GM23338 (cell line): ENCODE results near the gene ABCC6. TPM values are rescaled to one million over a fixed set of nuclear protein-coding genes. Genes with fewer than 3 reads are reported as not detected.
A peak's percentile ranks its signal among the peaks of the same experiment; 100 is the strongest.

Experiments
- ATAC-seq: fragments of 200-7000 bp; cut with Tn5 transposase; 3 replicates; pipeline ENCODE4 v1.9.1; 2020
- DNase-seq: peaks from one replicate; pipeline ENCODE4 v3.0.0-alpha.2; 2015; ENCODE audit warnings: low spot score
- H2AFZ ChIP-seq: fragments of 200-600 bp; sonication (generic); 2 replicates; pipeline ENCODE4 v1.8.0; 2016; ENCODE audit warnings: antibody characterized with exemption, mild to moderate bottlenecking, moderate library complexity
- H3F3A ChIP-seq: fragments of 200-600 bp; sonication (generic); replicated peaks from 2 replicates; pipeline ENCODE4 v1.8.0; 2017; ENCODE audit warnings: antibody characterized with exemption, mixed run types, low read depth
- H3K27ac ChIP-seq: fragments of 200-600 bp; sonication (generic); 2 replicates; pipeline ENCODE4 v1.6.1; 2016; ENCODE audit warnings: low read depth
- H3K27me3 ChIP-seq: fragments of 200-600 bp; sonication (generic); 2 replicates; pipeline ENCODE4 v1.8.0; 2016; ENCODE audit warnings: mild to moderate bottlenecking, mixed run types, moderate library complexity; ENCODE audit not compliant: insufficient read depth
- H3K36me3 ChIP-seq: fragments of 200-600 bp; sonication (generic); 2 replicates; pipeline ENCODE4 v1.8.0; 2016; ENCODE audit warnings: mild to moderate bottlenecking; ENCODE audit not compliant: insufficient read depth
- H3K4me1 ChIP-seq: fragments of 200-600 bp; sonication (generic); 2 replicates; pipeline ENCODE4 v1.8.0; 2016; ENCODE audit warnings: mild to moderate bottlenecking, moderate library complexity; ENCODE audit not compliant: insufficient read depth
- H3K4me2 ChIP-seq: fragments of 200-600 bp; sonication (generic); 2 replicates; pipeline ENCODE4 v1.7.1; 2017; ENCODE audit warnings: mixed run types
- H3K4me3 ChIP-seq: fragments of 200-600 bp; sonication (generic); 2 replicates; pipeline ENCODE4 v1.6.1; 2016; ENCODE audit warnings: mixed run types
- H3K79me2 ChIP-seq: fragments of 200-600 bp; sonication (generic); replicated peaks from 2 replicates; pipeline ENCODE4 v1.8.0; 2017; ENCODE audit warnings: mild to moderate bottlenecking; ENCODE audit not compliant: insufficient read depth
- H3K9me2 ChIP-seq: fragments of 200-600 bp; sonication (generic); 2 replicates; pipeline ENCODE4 v1.8.0; 2017; ENCODE audit not compliant: insufficient read depth
- H4K20me1 ChIP-seq: fragments of 200-600 bp; sonication (generic); replicated peaks from 2 replicates; pipeline ENCODE4 v1.8.0; 2017; ENCODE audit warnings: mild to moderate bottlenecking; ENCODE audit not compliant: insufficient read depth
- H3K27ac Mint-ChIP-seq: 2 replicates; pipeline ENCODE4 v1.8.0; 2020; ENCODE audit warnings: inconsistent platforms, mild to moderate bottlenecking, moderate library complexity, mixed read lengths
- H3K27me3 Mint-ChIP-seq: 3 replicates; pipeline ENCODE4 v1.8.0; 2022; ENCODE audit warnings: low read depth, mild to moderate bottlenecking, moderate library complexity, mixed read lengths, inconsistent platforms; ENCODE audit not compliant: insufficient read depth, poor library complexity
- H3K36me3 Mint-ChIP-seq: 3 replicates; pipeline ENCODE4 v1.8.0; 2021; ENCODE audit warnings: low read depth, mild to moderate bottlenecking, inconsistent platforms, moderate library complexity, mixed read lengths
- H3K4me1 Mint-ChIP-seq: 3 replicates; pipeline ENCODE4 v1.8.0; 2020; ENCODE audit warnings: mild to moderate bottlenecking, inconsistent platforms, mixed read lengths
- H3K4me3 Mint-ChIP-seq: 3 replicates; pipeline ENCODE4 v1.8.0; 2021; ENCODE audit warnings: moderate library complexity, mild to moderate bottlenecking, inconsistent platforms, mixed read lengths
- H3K9me3 Mint-ChIP-seq: 3 replicates; pipeline ENCODE4 v1.8.0; 2020; ENCODE audit warnings: moderate library complexity, mild to moderate bottlenecking, inconsistent platforms, mixed read lengths
- CREB1 ChIP-seq: fragments of 250-450 bp; sonication (Bioruptor Pico); IDR thresholded peaks from 2 replicates; pipeline ENCODE4 v1.5.0; 2020; ENCODE audit warnings: low read depth, mild to moderate bottlenecking, moderate library complexity
- EZH2 ChIP-seq: fragments of 200-600 bp; sonication (generic); IDR thresholded peaks from one replicate; pipeline ENCODE4 v1.8.0; 2017; ENCODE audit warnings: antibody characterized with exemption, mild to moderate bottlenecking, low read depth; ENCODE audit not compliant: unreplicated experiment
- EZH2phosphoT487 ChIP-seq: fragments of 200-600 bp; sonication (generic); IDR thresholded peaks from one replicate; pipeline ENCODE4 v1.8.1; 2018; ENCODE audit warnings: antibody characterized with exemption; ENCODE audit not compliant: unreplicated experiment
- JUNB ChIP-seq: IDR thresholded peaks from one replicate; pipeline ENCODE4 v1.6.1; 2016; ENCODE audit warnings: antibody characterized with exemption; ENCODE audit not compliant: unreplicated experiment
- NANOG ChIP-seq: IDR thresholded peaks from 2 replicates; pipeline ENCODE4 v1.6.1; 2016; ENCODE audit warnings: antibody characterized with exemption, borderline replicate concordance
- POLR2AphosphoS5 ChIP-seq: IDR thresholded peaks from 2 replicates; pipeline ENCODE4 v1.6.1; 2016; ENCODE audit warnings: antibody characterized with exemption, low read depth
- STAT1 ChIP-seq: IDR thresholded peaks from one replicate; pipeline ENCODE4 v1.6.1; 2016; ENCODE audit warnings: antibody characterized with exemption; ENCODE audit not compliant: unreplicated experiment
- ZNF114 ChIP-seq: fragments of 250-450 bp; sonication (Bioruptor Pico); IDR thresholded peaks from 2 replicates; pipeline ENCODE4 v1.5.0; 2020; ENCODE audit warnings: mild to moderate bottlenecking, moderate library complexity
- ZNF331 ChIP-seq: fragments of 250-450 bp; sonication (Bioruptor Pico); IDR thresholded peaks from 2 replicates; pipeline ENCODE4 v1.5.0; 2020; ENCODE audit warnings: low read depth, mild to moderate bottlenecking, moderate library complexity
- polyA plus RNA-seq: library from polyadenylated mRNA; unstranded; fragments of >200 nt; fragmentation: Nextera tagmentation; extraction: Ambion mirVana; gene quantifications from 2 replicates; pipeline ENCODE4 v1.2.1, GENCODE V29; 2016
- total RNA-seq: library from RNA; depleted of rRNA; stranded (reverse); fragments of >200 nt; shearing (Covaris generic); gene quantifications from 2 replicates; pipeline ENCODE4 v1.2.3, GENCODE V29; 2014
- TF ChIP-seq, protein P1 (sequence below): IDR thresholded peaks from one replicate; pipeline ENCODE4 v1.6.1; 2018; ENCODE audit warnings: antibody characterized with exemption; ENCODE audit not compliant: unreplicated experiment
- TF ChIP-seq, protein P2 (sequence below): fragments of 250-450 bp; sonication (Bioruptor Pico); IDR thresholded peaks from 2 replicates; pipeline ENCODE4 v1.5.0; 2020; ENCODE audit warnings: mild to moderate bottlenecking, moderate library complexity
- TF ChIP-seq, protein P3 (sequence below): IDR thresholded peaks from 2 replicates; pipeline ENCODE4 v1.6.1; 2016; ENCODE audit warnings: antibody characterized with exemption
- TF ChIP-seq, protein P4 (sequence below), 2 experiments: fragments of 200-600 bp in 1 of 2; sonication (generic) in 1 of 2; conservative IDR thresholded peaks; 2 replicates each; pipeline versions ENCODE4 v1.5.1 to v1.6.1; 2016 to 2017; ENCODE audit warnings: antibody characterized with exemption in 2 of 2, low read depth in 2 of 2, mild to moderate bottlenecking in 2 of 2, moderate library complexity in 1 of 2

ABCC6 gene
- total and polyA plus RNA-seq, 2 experiments from 2014 or later = 0.73 to 2.8 TPM

DNA sequence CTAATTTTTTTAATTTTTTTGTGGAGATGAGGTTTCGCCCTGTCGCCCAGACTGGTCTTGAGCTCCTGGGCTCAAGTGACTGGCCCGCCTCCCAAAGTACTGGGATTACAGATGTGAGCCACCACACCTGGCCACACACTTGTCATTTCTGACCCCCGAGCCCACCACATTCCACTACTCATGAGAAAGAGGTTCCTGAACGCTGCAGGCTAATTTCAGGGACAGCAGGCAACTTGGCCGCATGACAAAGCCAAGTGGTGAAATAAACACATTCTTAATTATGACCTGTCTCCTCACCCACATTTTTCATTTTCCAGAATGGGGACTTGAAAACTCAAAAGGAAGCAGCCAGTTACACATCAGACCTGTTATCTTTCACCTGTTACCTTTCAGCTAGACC is 114.5 kb downstream of the ABCC6 start:
- Mint-ChIP-seq H3K9me3 (no peaks in the 10 kb centered on the region), H3K4me3 (no peak overlapping the region), H3K4me1 (no peaks in the 10 kb centered on the region; the same call in 1 of the 3 replicates), H3K27ac (peak overlapping the region; percentile 67; the same call in 1 of the 2 replicates), H3K27me3 (no peaks in the 10 kb centered on the region), H3K36me3 (peaks cover 80% of the 10 kb centered on the region)
- Histone ChIP-seq H4K20me1 (peaks cover 12% of the 10 kb centered on the region; the same call in 1 of the 2 replicates), H3K4me1 (no peaks in the 10 kb centered on the region; the same call in 1 of the 2 replicates), H3K4me2 (no peak overlapping the region), H3K27ac (peak overlapping the region; percentile 69), H3K36me3 (peaks cover 13% of the 10 kb centered on the region), H3K4me3 (no peak overlapping the region), H2AFZ (no peak overlapping the region), H3K79me2 (no peaks in the 10 kb centered on the region), H3K27me3 (no peaks in the 10 kb centered on the region), H3K9me2 (no peaks in the 10 kb centered on the region), H3F3A (no peaks in the 10 kb centered on the region)
- DNase-seq (peak; percentile 41), ATAC-seq (peak; percentile 29; the same call in 2 of the 3 replicates)
- TF ChIP-seq STAT1 (no peak), ZNF114 (no peak), CREB1 (CRISPR knock-in tag) (no peak), EZH2phosphoT487 (no peak), NANOG (no peak), POLR2AphosphoS5 (no peak), ZNF331 (CRISPR knock-in tag) (no peak), EZH2 (no peak), JUNB (no peak)
- TF ChIP-seq, protein P1, sequence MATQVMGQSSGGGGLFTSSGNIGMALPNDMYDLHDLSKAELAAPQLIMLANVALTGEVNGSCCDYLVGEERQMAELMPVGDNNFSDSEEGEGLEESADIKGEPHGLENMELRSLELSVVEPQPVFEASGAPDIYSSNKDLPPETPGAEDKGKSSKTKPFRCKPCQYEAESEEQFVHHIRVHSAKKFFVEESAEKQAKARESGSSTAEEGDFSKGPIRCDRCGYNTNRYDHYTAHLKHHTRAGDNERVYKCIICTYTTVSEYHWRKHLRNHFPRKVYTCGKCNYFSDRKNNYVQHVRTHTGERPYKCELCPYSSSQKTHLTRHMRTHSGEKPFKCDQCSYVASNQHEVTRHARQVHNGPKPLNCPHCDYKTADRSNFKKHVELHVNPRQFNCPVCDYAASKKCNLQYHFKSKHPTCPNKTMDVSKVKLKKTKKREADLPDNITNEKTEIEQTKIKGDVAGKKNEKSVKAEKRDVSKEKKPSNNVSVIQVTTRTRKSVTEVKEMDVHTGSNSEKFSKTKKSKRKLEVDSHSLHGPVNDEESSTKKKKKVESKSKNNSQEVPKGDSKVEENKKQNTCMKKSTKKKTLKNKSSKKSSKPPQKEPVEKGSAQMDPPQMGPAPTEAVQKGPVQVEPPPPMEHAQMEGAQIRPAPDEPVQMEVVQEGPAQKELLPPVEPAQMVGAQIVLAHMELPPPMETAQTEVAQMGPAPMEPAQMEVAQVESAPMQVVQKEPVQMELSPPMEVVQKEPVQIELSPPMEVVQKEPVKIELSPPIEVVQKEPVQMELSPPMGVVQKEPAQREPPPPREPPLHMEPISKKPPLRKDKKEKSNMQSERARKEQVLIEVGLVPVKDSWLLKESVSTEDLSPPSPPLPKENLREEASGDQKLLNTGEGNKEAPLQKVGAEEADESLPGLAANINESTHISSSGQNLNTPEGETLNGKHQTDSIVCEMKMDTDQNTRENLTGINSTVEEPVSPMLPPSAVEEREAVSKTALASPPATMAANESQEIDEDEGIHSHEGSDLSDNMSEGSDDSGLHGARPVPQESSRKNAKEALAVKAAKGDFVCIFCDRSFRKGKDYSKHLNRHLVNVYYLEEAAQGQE = no peak
- TF ChIP-seq, protein P2, sequence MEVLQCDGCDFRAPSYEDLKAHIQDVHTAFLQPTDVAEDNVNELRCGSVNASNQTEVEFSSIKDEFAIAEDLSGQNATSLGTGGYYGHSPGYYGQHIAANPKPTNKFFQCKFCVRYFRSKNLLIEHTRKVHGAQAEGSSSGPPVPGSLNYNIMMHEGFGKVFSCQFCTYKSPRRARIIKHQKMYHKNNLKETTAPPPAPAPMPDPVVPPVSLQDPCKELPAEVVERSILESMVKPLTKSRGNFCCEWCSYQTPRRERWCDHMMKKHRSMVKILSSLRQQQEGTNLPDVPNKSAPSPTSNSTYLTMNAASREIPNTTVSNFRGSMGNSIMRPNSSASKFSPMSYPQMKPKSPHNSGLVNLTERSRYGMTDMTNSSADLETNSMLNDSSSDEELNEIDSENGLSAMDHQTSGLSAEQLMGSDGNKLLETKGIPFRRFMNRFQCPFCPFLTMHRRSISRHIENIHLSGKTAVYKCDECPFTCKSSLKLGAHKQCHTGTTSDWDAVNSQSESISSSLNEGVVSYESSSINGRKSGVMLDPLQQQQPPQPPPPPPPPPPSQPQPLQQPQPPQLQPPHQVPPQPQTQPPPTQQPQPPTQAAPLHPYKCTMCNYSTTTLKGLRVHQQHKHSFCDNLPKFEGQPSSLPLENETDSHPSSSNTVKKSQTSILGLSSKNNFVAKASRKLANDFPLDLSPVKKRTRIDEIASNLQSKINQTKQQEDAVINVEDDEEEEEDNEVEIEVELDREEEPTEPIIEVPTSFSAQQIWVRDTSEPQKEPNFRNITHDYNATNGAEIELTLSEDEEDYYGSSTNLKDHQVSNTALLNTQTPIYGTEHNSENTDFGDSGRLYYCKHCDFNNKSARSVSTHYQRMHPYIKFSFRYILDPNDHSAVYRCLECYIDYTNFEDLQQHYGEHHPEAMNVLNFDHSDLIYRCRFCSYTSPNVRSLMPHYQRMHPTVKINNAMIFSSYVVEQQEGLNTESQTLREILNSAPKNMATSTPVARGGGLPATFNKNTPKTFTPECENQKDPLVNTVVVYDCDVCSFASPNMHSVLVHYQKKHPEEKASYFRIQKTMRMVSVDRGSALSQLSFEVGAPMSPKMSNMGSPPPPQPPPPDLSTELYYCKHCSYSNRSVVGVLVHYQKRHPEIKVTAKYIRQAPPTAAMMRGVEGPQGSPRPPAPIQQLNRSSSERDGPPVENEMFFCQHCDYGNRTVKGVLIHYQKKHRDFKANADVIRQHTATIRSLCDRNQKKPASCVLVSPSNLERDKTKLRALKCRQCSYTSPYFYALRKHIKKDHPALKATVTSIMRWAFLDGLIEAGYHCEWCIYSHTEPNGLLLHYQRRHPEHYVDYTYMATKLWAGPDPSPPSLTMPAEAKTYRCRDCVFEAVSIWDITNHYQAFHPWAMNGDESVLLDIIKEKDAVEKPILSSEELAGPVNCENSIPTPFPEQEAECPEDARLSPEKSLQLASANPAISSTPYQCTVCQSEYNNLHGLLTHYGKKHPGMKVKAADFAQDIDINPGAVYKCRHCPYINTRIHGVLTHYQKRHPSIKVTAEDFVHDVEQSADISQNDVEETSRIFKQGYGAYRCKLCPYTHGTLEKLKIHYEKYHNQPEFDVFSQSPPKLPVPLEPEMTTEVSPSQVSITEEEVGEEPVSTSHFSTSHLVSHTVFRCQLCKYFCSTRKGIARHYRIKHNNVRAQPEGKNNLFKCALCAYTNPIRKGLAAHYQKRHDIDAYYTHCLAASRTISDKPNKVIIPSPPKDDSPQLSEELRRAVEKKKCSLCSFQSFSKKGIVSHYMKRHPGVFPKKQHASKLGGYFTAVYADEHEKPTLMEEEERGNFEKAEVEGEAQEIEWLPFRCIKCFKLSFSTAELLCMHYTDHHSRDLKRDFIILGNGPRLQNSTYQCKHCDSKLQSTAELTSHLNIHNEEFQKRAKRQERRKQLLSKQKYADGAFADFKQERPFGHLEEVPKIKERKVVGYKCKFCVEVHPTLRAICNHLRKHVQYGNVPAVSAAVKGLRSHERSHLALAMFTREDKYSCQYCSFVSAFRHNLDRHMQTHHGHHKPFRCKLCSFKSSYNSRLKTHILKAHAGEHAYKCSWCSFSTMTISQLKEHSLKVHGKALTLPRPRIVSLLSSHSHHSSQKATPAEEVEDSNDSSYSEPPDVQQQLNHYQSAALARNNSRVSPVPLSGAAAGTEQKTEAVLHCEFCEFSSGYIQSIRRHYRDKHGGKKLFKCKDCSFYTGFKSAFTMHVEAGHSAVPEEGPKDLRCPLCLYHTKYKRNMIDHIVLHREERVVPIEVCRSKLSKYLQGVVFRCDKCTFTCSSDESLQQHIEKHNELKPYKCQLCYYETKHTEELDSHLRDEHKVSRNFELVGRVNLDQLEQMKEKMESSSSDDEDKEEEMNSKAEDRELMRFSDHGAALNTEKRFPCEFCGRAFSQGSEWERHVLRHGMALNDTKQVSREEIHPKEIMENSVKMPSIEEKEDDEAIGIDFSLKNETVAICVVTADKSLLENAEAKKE = no peak
- TF ChIP-seq, protein P3, sequence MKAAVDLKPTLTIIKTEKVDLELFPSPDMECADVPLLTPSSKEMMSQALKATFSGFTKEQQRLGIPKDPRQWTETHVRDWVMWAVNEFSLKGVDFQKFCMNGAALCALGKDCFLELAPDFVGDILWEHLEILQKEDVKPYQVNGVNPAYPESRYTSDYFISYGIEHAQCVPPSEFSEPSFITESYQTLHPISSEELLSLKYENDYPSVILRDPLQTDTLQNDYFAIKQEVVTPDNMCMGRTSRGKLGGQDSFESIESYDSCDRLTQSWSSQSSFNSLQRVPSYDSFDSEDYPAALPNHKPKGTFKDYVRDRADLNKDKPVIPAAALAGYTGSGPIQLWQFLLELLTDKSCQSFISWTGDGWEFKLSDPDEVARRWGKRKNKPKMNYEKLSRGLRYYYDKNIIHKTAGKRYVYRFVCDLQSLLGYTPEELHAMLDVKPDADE = no peak
- TF ChIP-seq, protein P4, sequence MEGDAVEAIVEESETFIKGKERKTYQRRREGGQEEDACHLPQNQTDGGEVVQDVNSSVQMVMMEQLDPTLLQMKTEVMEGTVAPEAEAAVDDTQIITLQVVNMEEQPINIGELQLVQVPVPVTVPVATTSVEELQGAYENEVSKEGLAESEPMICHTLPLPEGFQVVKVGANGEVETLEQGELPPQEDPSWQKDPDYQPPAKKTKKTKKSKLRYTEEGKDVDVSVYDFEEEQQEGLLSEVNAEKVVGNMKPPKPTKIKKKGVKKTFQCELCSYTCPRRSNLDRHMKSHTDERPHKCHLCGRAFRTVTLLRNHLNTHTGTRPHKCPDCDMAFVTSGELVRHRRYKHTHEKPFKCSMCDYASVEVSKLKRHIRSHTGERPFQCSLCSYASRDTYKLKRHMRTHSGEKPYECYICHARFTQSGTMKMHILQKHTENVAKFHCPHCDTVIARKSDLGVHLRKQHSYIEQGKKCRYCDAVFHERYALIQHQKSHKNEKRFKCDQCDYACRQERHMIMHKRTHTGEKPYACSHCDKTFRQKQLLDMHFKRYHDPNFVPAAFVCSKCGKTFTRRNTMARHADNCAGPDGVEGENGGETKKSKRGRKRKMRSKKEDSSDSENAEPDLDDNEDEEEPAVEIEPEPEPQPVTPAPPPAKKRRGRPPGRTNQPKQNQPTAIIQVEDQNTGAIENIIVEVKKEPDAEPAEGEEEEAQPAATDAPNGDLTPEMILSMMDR (conservative IDR thresholded peaks at IDR 0.05; ENCODE audit: low read depth in 2 of 2) = no peak
